ENCODE results near the gene SH3PXD2A. TPM values are rescaled to one million over a fixed set of nuclear protein-coding genes. Genes with fewer than 3 reads are reported as not detected.

SH3PXD2A gene
- total and polyA plus RNA-seq, 7 donors = 3.0 to 57.7 (median 10.6) TPM

DNA sequence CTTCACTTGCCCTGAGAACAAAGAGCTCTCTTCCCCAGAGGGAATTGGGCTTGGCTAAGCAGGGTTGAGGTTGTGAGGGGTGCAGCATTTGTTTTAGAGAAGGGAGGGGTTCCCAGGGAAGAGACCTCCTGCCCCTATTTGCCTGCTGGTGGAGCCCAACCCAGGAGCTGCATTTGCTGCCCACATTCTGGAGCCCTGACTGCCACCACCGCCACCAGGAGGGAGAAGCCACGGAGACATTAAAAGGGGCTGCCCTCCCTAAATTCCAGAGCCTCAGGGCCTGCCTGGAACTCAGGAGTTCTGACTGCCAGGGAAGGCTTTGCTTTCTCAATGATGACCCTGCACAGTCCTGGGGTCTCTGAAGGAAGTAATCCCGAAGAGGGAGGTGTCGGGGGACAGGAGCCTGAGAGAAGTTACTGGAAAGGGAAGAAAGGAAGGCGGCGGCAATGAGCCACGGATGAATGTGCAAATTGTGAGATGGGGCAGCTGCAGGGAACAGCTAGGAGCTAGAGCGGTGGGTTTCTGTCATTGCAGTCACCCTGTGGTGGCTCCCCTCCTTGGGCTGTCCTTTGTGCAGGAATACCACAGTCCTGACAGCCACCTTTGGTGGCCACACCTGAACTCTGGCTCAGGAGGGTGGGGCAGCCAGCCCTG lies 310.6 kb downstream of the SH3PXD2A start:
- WGBS, 3 donors = 92 to 95% (median 94%) methylated on average over 8 of the region's 8 CpGs

More for the DNA sequence above, 310.6 kb downstream of the SH3PXD2A start:
- Histone ChIP-seq H3K27me3 (ENCODE audit: insufficient read depth in 3 of 3, low read length in 2 of 3) (no peaks in the 10 kb centered on the region), H3K27ac (no peak overlapping the region), H3K36me3 (ENCODE audit: insufficient read depth in 1 of 2, low read depth in 1 of 2) (no peaks in the 10 kb centered on the region), H3K4me3 (no peak overlapping the region), H3K4me1 (peaks cover 41% of the 10 kb centered on the region), H3K9me3 (no peaks in the 10 kb centered on the region)
- ATAC-seq (no peak), DNase-seq (no peak)
- intact Hi-C loops (cut with DNase I) = no loop called here
- TF ChIP-seq, protein P1, sequence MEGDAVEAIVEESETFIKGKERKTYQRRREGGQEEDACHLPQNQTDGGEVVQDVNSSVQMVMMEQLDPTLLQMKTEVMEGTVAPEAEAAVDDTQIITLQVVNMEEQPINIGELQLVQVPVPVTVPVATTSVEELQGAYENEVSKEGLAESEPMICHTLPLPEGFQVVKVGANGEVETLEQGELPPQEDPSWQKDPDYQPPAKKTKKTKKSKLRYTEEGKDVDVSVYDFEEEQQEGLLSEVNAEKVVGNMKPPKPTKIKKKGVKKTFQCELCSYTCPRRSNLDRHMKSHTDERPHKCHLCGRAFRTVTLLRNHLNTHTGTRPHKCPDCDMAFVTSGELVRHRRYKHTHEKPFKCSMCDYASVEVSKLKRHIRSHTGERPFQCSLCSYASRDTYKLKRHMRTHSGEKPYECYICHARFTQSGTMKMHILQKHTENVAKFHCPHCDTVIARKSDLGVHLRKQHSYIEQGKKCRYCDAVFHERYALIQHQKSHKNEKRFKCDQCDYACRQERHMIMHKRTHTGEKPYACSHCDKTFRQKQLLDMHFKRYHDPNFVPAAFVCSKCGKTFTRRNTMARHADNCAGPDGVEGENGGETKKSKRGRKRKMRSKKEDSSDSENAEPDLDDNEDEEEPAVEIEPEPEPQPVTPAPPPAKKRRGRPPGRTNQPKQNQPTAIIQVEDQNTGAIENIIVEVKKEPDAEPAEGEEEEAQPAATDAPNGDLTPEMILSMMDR (IDR thresholded peaks at IDR 0.05) = no peak

Other genes starting within 250 kb of the SH3PXD2A start
- 10 to 100 TPM; 15.4 to 22.7 (median 18.8) TPM for gene STN1, start 62.6 kb upstream of the SH3PXD2A start, total RNA-seq
- gene STN1, start 62.6 kb upstream of the SH3PXD2A start, polyA plus RNA-seq = 10 to 100 TPM; 15.3 to 19.8 (median 15.9) TPM
- gene SLK, start 111.6 kb upstream of the SH3PXD2A start, total RNA-seq = 10 to 100 TPM; 36.6 to 48.6 (median 41.0) TPM
- 10 to 100 TPM; 15.5 to 35.7 (median 22.6) TPM for gene SLK, start 111.6 kb upstream of the SH3PXD2A start, polyA plus RNA-seq
- under 1 TPM in 1 of 4 donors, not detected in 3; 0.10 TPM for gene COL17A1, start 230.3 kb upstream of the SH3PXD2A start, total RNA-seq
- gene COL17A1, start 230.3 kb upstream of the SH3PXD2A start, polyA plus RNA-seq = under 1 TPM; 0.01 to 0.18 (median 0.01) TPM